NCI-H69 (cell line): ENCODE measurements around the gene RAB25.

Source experiments
- DNase-seq: peaks from one replicate; lab custom pipeline; 2025; lab: John Stamatoyannopoulos, UW

RAB25 gene

GRCh38 chr1:156117414-156118176, 56.6 kb downstream of the RAB25 start:
- DNase-seq: no peak

GRCh38 chr1:156118177-156118868, 57.4 kb downstream of the RAB25 start:
- DNase-seq: no peak

- peak; percentile 84 for DNase-seq
Measured at GRCh38 chr1:156119503-156120209, 58.7 kb downstream of the RAB25 start.
